Globus pallidus (tissue), 1 donor: ENCODE results near the gene ZNF580.

Experiments
- DNase-seq: peaks from one replicate; pipeline ENCODE4 v3.0.0-alpha.2; 2015; ENCODE audit warnings: low spot score

Gene ZNF580

GRCh38 chr19:55679343-55680257, 38.8 kb downstream of the ZNF580 start:
- DNase-seq, result no peak

- no peak for DNase-seq
These were observed 39.7 kb downstream of the ZNF580 start for GRCh38 chr19:55680339-55681130.

- no peak for DNase-seq
These were observed 40.6 kb downstream of the ZNF580 start for GRCh38 chr19:55681131-55682092.

GRCh38 chr19:55683449-55684261, 42.9 kb downstream of the ZNF580 start:
- no peak for DNase-seq

GRCh38 chr19:55684946-55685681, 44.3 kb downstream of the ZNF580 start:
- DNase-seq, result no peak

GRCh38 chr19:55685776-55686175, 45.0 kb downstream of the ZNF580 start:
- DNase-seq, result no peak

GRCh38 chr19:55686311-55687050, 45.7 kb downstream of the ZNF580 start:
- no peak for DNase-seq

- DNase-seq, result no peak
These were observed 46.7 kb downstream of the ZNF580 start for GRCh38 chr19:55687281-55688201.

GRCh38 chr19:55688422-55689218, 47.8 kb downstream of the ZNF580 start:
- no peak for DNase-seq

GRCh38 chr19:55689411-55690108, 48.8 kb downstream of the ZNF580 start:
- DNase-seq, result no peak

- no peak for DNase-seq
These were observed 49.4 kb downstream of the ZNF580 start for GRCh38 chr19:55690109-55690768.

- DNase-seq, result no peak
These were observed 50.2 kb downstream of the ZNF580 start for GRCh38 chr19:55690769-55691545.

- no peak for DNase-seq
These were observed 51.0 kb downstream of the ZNF580 start for GRCh38 chr19:55691561-55692481.

- DNase-seq, result no peak
These were observed 51.9 kb downstream of the ZNF580 start for GRCh38 chr19:55692681-55693081.
